A204.1 (cell line): Measurements from ENCODE around the gene ATP5MC3.
A peak's percentile ranks its signal among the peaks of the same experiment; 100 is the strongest.

Experiments used
- FAIRE-seq: peaks from 2 replicates; lab custom pipeline; 2012; peaks lifted over from hg19 to GRCh38; lab: Jason Lieb, UNC

The ATP5MC3 gene

GRCh38 chr2:175167792-175168563, 13.5 kb downstream of the ATP5MC3 start, which contains the start of gene ATF2:
Gene ATF2 (minus strand): TSS chr2:175168203. CDS start chr2:175136443, 31,760 bp downstream.
- FAIRE-seq, result peak; percentile 99

- no peak for FAIRE-seq
Observed at GRCh38 chr2:175167076-175167791, 14.3 kb downstream of the ATP5MC3 start.

GRCh38 chr2:175166216-175166824, 15.2 kb downstream of the ATP5MC3 start:
- peak; percentile 35 for FAIRE-seq

- FAIRE-seq, result no peak
Observed at GRCh38 chr2:175164235-175164634, 17.3 kb downstream of the ATP5MC3 start.

GRCh38 chr2:175158894-175159293, 22.6 kb downstream of the ATP5MC3 start:
- no peak for FAIRE-seq

- no peak for FAIRE-seq
Observed at GRCh38 chr2:175156534-175156933, 25.0 kb downstream of the ATP5MC3 start.

GRCh38 chr2:175154661-175155082, 26.8 kb downstream of the ATP5MC3 start:
- no peak for FAIRE-seq

GRCh38 chr2:175152242-175152641, 29.3 kb downstream of the ATP5MC3 start:
- FAIRE-seq, result no peak

GRCh38 chr2:175151791-175152190, 29.7 kb downstream of the ATP5MC3 start:
- no peak for FAIRE-seq

- no peak for FAIRE-seq
Observed at GRCh38 chr2:175147186-175147585, 34.3 kb downstream of the ATP5MC3 start.

- FAIRE-seq, result no peak
Observed at GRCh38 chr2:175143678-175144077, 37.8 kb downstream of the ATP5MC3 start.

GRCh38 chr2:175143191-175143590, 38.3 kb downstream of the ATP5MC3 start:
- no peak for FAIRE-seq

GRCh38 chr2:175140332-175140731, 41.2 kb downstream of the ATP5MC3 start:
- FAIRE-seq, result no peak

- FAIRE-seq, result no peak
Observed at GRCh38 chr2:175137793-175138192, 43.7 kb downstream of the ATP5MC3 start.

- FAIRE-seq, result no peak
Observed at GRCh38 chr2:175136334-175137215, 44.9 kb downstream of the ATP5MC3 start.

GRCh38 chr2:175135862-175136261, 45.6 kb downstream of the ATP5MC3 start:
- no peak for FAIRE-seq

GRCh38 chr2:175135177-175135576, 46.3 kb downstream of the ATP5MC3 start:
- no peak for FAIRE-seq

GRCh38 chr2:175131252-175131651, 50.3 kb downstream of the ATP5MC3 start:
- FAIRE-seq, result no peak

- FAIRE-seq, result no peak
Observed at GRCh38 chr2:175126661-175127060, 54.8 kb downstream of the ATP5MC3 start.
